Endodermal cell (in vitro differentiated cells): ENCODE results near the gene PRM3. TPM values are rescaled to one million over a fixed set of nuclear protein-coding genes. Genes with fewer than 3 reads are reported as not detected.

Experiments
- DNase-seq: peaks from one replicate; pipeline ENCODE4 v3.0.0-alpha.2; 2017
- H3K27ac ChIP-seq: 2 replicates; pipeline ENCODE4 v1.5.1; 2013; ENCODE audit warnings: mild to moderate bottlenecking, low read depth, low read length, moderate library complexity
- H3K27me3 ChIP-seq: 2 replicates; pipeline ENCODE4 v1.6.1; 2013; ENCODE audit warnings: mild to moderate bottlenecking, low read length, moderate library complexity; ENCODE audit not compliant: insufficient read depth, control insufficient read depth, poor library complexity, severe bottlenecking
- H3K36me3 ChIP-seq: 2 replicates; pipeline ENCODE4 v1.7.0; 2013; ENCODE audit warnings: mild to moderate bottlenecking, low read length, moderate library complexity; ENCODE audit not compliant: control insufficient read depth, insufficient read depth
- H3K4me1 ChIP-seq: one replicate; pipeline ENCODE4 v1.7.0; 2013; ENCODE audit warnings: low read length; ENCODE audit not compliant: control insufficient read depth, insufficient read depth
- H3K4me3 ChIP-seq: 2 replicates; pipeline ENCODE4 v1.5.1; 2013; ENCODE audit warnings: mild to moderate bottlenecking, low read length, moderate library complexity
- H3K9ac ChIP-seq: 2 replicates; pipeline ENCODE4 v1.6.1; 2013; ENCODE audit warnings: mild to moderate bottlenecking, low read length, moderate library complexity; ENCODE audit not compliant: poor library complexity, severe bottlenecking; ENCODE audit errors: extremely low read depth
- H3K9me3 ChIP-seq: 2 replicates; pipeline ENCODE4 v1.6.1; 2013; ENCODE audit warnings: mild to moderate bottlenecking, low read length, moderate library complexity; ENCODE audit not compliant: control insufficient read depth
- H3K27ac Mint-ChIP-seq: 2 replicates; pipeline ENCODE4 v1.8.0; 2020; ENCODE audit warnings: mixed read lengths
- H3K27me3 Mint-ChIP-seq: 2 replicates; pipeline ENCODE4 v1.8.0; 2021; ENCODE audit warnings: mild to moderate bottlenecking, mixed read lengths; ENCODE audit not compliant: insufficient read depth
- H3K36me3 Mint-ChIP-seq: 2 replicates; pipeline ENCODE4 v1.8.0; 2020; ENCODE audit warnings: low read depth, mixed read lengths
- H3K4me1 Mint-ChIP-seq: 2 replicates; pipeline ENCODE4 v1.8.0; 2020; ENCODE audit warnings: mixed read lengths
- H3K4me3 Mint-ChIP-seq: 2 replicates; pipeline ENCODE4 v1.8.0; 2020; ENCODE audit warnings: mild to moderate bottlenecking, moderate library complexity, mixed read lengths
- H3K9me3 Mint-ChIP-seq: 2 replicates; pipeline ENCODE4 v1.8.0; 2020; ENCODE audit warnings: mild to moderate bottlenecking, mixed read lengths
- WGBS, 2 experiments: methylation state at CpG; one replicate each; pipeline versions ENCODE4 v1.1.5 to v1.1.7; 2013; ENCODE audit warnings: missing lambda C conversion rate in 2 of 2, mixed read lengths in 1 of 2; ENCODE audit not compliant: insufficient coverage in 1 of 2, insufficient read length in 1 of 2; 5-methylcytosine and 5-hydroxymethylcytosine counted together
- total RNA-seq, 2 donors: library from RNA; stranded (reverse); fragmentation: NEBNext Ultra II Directional in 1 of 2; extraction: Animal tissue kit (Norgen Biotek cat#: 25700) in 1 of 2; gene quantifications; 2 replicates in 1 of 2; 3 replicates in 1 of 2; pipeline ENCODE4 v1.2.1, GENCODE V29; 2021
- TF ChIP-seq, protein P1 (sequence below): fragments of 200-600 bp; sonication (generic); conservative IDR thresholded peaks from 2 replicates; pipeline ENCODE4 v1.5.0; 2021; ENCODE audit warnings: antibody characterized with exemption, mild to moderate bottlenecking

Gene PRM3
- total RNA-seq, 2 donors from 2014 or later = not detected

DNA sequence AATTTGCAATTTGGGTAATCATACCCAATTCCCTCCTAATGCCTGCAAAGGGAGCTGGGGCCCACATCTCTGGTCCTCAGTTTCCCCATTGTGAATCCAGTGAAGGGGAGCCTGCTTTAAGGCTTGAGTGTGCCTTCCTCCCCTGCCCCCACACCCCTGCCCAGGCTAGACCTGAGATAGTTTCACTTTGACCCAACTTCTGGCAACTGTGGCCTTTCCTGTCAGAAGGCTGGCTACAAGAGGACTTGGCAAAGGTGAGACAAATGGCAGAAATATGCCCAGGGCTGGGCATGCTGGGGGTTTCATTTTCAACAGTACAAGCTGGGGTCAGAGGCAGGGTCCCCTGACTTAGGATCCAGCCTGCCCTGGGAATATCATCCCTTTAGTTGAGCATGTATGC lies 27.4 kb downstream of the PRM3 start:
- Histone ChIP-seq H3K9me3 (no peaks in the 10 kb centered on the region), H3K27ac (no peak overlapping the region), H3K4me3 (no peak overlapping the region), H3K4me1 (no peaks in the 10 kb centered on the region), H3K27me3 (no peaks in the 10 kb centered on the region), H3K9ac (no peak overlapping the region), H3K36me3 (no peaks in the 10 kb centered on the region)
- no peaks in the 10 kb centered on the region for H3K27me3 Mint-ChIP-seq
- TF ChIP-seq, protein P1, sequence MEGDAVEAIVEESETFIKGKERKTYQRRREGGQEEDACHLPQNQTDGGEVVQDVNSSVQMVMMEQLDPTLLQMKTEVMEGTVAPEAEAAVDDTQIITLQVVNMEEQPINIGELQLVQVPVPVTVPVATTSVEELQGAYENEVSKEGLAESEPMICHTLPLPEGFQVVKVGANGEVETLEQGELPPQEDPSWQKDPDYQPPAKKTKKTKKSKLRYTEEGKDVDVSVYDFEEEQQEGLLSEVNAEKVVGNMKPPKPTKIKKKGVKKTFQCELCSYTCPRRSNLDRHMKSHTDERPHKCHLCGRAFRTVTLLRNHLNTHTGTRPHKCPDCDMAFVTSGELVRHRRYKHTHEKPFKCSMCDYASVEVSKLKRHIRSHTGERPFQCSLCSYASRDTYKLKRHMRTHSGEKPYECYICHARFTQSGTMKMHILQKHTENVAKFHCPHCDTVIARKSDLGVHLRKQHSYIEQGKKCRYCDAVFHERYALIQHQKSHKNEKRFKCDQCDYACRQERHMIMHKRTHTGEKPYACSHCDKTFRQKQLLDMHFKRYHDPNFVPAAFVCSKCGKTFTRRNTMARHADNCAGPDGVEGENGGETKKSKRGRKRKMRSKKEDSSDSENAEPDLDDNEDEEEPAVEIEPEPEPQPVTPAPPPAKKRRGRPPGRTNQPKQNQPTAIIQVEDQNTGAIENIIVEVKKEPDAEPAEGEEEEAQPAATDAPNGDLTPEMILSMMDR = no peak
- no peak overlapping the region for H3K4me3 Mint-ChIP-seq
- H3K9me3 Mint-ChIP-seq = no peaks in the 10 kb centered on the region
- no peak for DNase-seq
- H3K4me1 Mint-ChIP-seq = no peaks in the 10 kb centered on the region
- H3K36me3 Mint-ChIP-seq = no peaks in the 10 kb centered on the region
- no peak overlapping the region for H3K27ac Mint-ChIP-seq

DNA sequence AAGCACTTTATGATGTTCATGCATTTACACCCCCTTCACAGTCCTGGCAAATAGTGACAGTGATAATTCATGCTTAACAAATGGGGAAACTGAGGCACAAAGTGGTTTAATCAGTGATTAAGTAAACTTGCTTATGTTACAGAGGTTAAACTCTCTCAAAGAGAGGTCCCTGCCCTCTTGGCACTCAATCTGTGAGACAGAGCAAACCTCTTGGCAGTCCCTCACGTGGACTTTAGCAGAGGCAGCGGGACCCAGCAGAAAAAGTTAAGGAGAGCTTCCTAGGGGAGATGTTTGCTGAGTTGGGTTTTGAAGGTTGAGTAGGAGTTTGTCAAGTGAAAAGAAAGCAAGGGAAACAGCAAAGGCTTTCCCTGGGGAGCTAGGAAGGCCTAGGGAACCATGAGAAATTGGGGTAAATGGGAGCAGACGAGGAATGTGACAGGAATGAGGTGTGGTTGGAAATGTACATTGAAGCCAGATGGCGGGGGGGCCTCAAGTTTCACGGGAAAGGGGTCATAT lies 28.1 kb downstream of the PRM3 start:
- Mint-ChIP-seq H3K27me3 (no peaks in the 10 kb centered on the region), H3K27ac (no peak overlapping the region), H3K4me1 (no peaks in the 10 kb centered on the region)

DNA sequence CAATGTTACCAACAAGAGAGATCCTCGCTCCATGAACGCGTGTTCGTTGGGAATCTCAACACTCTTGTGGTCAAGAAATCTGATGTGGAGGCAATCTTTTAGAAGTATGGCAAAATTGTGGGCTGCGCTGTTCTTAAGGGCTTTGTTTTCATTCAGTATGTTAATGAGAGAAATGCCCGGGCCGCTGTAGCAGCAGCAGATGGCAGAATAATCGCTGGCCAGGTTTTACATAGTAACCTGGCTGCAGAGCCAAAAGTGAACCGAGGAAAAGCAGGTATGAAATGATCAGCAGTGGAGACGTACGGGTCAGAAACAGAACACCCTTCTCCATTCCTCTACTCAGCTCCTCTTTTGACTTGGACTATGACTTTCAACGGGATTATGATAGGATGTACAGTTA lies 30.8 kb downstream of the PRM3 start:
- 89 to 93% methylated on average over 12 of the region's 12 CpGs for WGBS, 2 experiments
- Histone ChIP-seq H3K9ac (no peak overlapping the region), H3K36me3 (no peaks in the 10 kb centered on the region), H3K27ac (no peak overlapping the region), H3K9me3 (no peaks in the 10 kb centered on the region), H3K4me1 (no peaks in the 10 kb centered on the region), H3K4me3 (no peak overlapping the region), H3K27me3 (no peaks in the 10 kb centered on the region)
- H3K9me3 Mint-ChIP-seq = no peaks in the 10 kb centered on the region
- H3K36me3 Mint-ChIP-seq = no peaks in the 10 kb centered on the region
- H3K4me1 Mint-ChIP-seq = no peaks in the 10 kb centered on the region
- no peak overlapping the region for H3K4me3 Mint-ChIP-seq
- no peak overlapping the region for H3K27ac Mint-ChIP-seq
- TF ChIP-seq, protein P1 = no peak
- no peak for DNase-seq
- H3K27me3 Mint-ChIP-seq = peaks cover 2% of the 10 kb centered on the region

More for the DNA sequence above, 28.1 kb downstream of the PRM3 start:
- H3K9me3 ChIP-seq = no peaks in the 10 kb centered on the region
- H3K4me3 ChIP-seq = no peak overlapping the region
- H3K36me3 Mint-ChIP-seq = no peaks in the 10 kb centered on the region
- H3K27me3 ChIP-seq = no peaks in the 10 kb centered on the region
- no peak overlapping the region for H3K4me3 Mint-ChIP-seq
- H3K27ac ChIP-seq = no peak overlapping the region
- DNase-seq = no peak
- WGBS, 2 experiments = 87 to 88% methylated on average over 2 to 5 of the region's 5 CpGs
- no peaks in the 10 kb centered on the region for H3K36me3 ChIP-seq
- H3K9ac ChIP-seq = no peak overlapping the region
- TF ChIP-seq, protein P1 = no peak
- H3K9me3 Mint-ChIP-seq = no peaks in the 10 kb centered on the region
- H3K4me1 ChIP-seq = no peaks in the 10 kb centered on the region
